NCI-H748 treated with DMSO at 0.1 percent for 48 hours (cell line): ENCODE measurements around the gene DNAJC27.

ENCODE experiments used
- DNase-seq: peaks from one replicate; lab custom pipeline; 2025; lab: John Stamatoyannopoulos, UW

DNAJC27 gene

GRCh38 chr2:24970483-24971285 lies 1.1 kb downstream of the DNAJC27 start:
- no peak for DNase-seq

- no peak for DNase-seq
These were observed 2.0 kb downstream of the DNAJC27 start for GRCh38 chr2:24969784-24970183.

GRCh38 chr2:24961903-24962302 lies 9.9 kb downstream of the DNAJC27 start:
- no peak for DNase-seq

GRCh38 chr2:24959761-24960160 lies 12.0 kb downstream of the DNAJC27 start:
- DNase-seq, result no peak

- no peak for DNase-seq
These were observed 13.3 kb downstream of the DNAJC27 start for GRCh38 chr2:24958411-24958935.

GRCh38 chr2:24957976-24958375 lies 13.8 kb downstream of the DNAJC27 start:
- DNase-seq, result no peak

- no peak for DNase-seq
These were observed 14.5 kb downstream of the DNAJC27 start for GRCh38 chr2:24957221-24957620.

GRCh38 chr2:24955921-24956320 lies 15.8 kb downstream of the DNAJC27 start:
- DNase-seq, result no peak

GRCh38 chr2:24955232-24955631 lies 16.5 kb downstream of the DNAJC27 start:
- DNase-seq, result no peak

GRCh38 chr2:24950102-24950501 lies 21.7 kb downstream of the DNAJC27 start:
- no peak for DNase-seq

GRCh38 chr2:24948506-24948905 lies 23.2 kb downstream of the DNAJC27 start:
- no peak for DNase-seq

GRCh38 chr2:24947561-24948157 lies 24.1 kb downstream of the DNAJC27 start:
- DNase-seq, result no peak

GRCh38 chr2:24945907-24946306 lies 25.8 kb downstream of the DNAJC27 start:
- no peak for DNase-seq

- no peak for DNase-seq
These were observed 28.2 kb downstream of the DNAJC27 start for GRCh38 chr2:24943427-24944053.

- DNase-seq, result no peak
These were observed 32.4 kb downstream of the DNAJC27 start for GRCh38 chr2:24939353-24939752.

- no peak for DNase-seq
These were observed 34.5 kb downstream of the DNAJC27 start for GRCh38 chr2:24937236-24937635.

- DNase-seq, result no peak
These were observed 36.6 kb downstream of the DNAJC27 start for GRCh38 chr2:24935145-24935544.

- no peak for DNase-seq
These were observed 39.0 kb downstream of the DNAJC27 start for GRCh38 chr2:24932715-24933114.

GRCh38 chr2:24930768-24931167 lies 41.0 kb downstream of the DNAJC27 start:
- no peak for DNase-seq

GRCh38 chr2:24929230-24929629 lies 42.5 kb downstream of the DNAJC27 start:
- no peak for DNase-seq

GRCh38 chr2:24928036-24928435 lies 43.7 kb downstream of the DNAJC27 start:
- DNase-seq, result no peak

- no peak for DNase-seq
These were observed 45.0 kb downstream of the DNAJC27 start for GRCh38 chr2:24926602-24927252.

GRCh38 chr2:24926220-24926601 lies 45.5 kb downstream of the DNAJC27 start:
- DNase-seq, result no peak
